ENCODE data around the gene OTULINL.
A peak's percentile ranks its signal among the peaks of the same experiment; 100 is the strongest.

OTULINL gene

DNA sequence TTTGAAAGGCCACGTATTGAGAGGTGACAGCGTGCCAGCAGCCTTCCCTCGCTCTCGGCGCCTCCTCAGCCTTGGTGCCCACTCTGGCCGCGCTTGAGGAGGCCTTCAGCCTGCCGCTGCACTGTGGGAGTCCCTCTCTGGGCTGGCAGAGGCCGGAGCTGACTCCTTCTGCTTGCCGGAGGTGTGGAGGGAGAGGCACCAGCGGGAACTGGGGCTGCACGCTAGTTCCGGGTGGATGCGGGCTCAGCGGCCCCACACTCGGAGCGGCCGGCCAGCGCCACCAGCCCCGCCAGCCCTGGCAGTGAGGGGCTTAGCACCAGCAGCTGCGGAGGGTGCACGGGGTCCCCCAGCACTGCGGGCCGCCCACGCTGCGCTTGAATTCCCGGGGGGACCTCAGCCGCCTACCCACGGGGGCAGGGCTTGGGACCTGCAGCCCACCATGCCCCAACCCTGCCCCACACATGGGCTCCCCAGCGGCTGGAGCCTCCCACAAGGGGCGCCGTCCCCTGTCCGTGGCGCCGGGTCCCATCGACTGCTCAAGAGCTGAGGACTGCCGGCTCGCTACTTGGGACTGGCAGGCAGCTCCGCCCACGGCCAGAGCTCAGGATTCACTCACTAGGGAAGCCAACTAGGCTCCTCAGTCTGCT is 4.4 kb upstream of the OTULINL start:
- DNase-seq = no peak

- no peak for DNase-seq
Measured at GRCh38 chr5:14577971-14578370, 3.6 kb upstream of the OTULINL start.

GRCh38 chr5:14579246-14579645 is 2.3 kb upstream of the OTULINL start:
- no peak for DNase-seq

GRCh38 chr5:14579731-14580397 is 1.7 kb upstream of the OTULINL start:
- DNase-seq = no peak

- DNase-seq = no peak
Measured at GRCh38 chr5:14580398-14581034, 1.1 kb upstream of the OTULINL start.

DNA sequence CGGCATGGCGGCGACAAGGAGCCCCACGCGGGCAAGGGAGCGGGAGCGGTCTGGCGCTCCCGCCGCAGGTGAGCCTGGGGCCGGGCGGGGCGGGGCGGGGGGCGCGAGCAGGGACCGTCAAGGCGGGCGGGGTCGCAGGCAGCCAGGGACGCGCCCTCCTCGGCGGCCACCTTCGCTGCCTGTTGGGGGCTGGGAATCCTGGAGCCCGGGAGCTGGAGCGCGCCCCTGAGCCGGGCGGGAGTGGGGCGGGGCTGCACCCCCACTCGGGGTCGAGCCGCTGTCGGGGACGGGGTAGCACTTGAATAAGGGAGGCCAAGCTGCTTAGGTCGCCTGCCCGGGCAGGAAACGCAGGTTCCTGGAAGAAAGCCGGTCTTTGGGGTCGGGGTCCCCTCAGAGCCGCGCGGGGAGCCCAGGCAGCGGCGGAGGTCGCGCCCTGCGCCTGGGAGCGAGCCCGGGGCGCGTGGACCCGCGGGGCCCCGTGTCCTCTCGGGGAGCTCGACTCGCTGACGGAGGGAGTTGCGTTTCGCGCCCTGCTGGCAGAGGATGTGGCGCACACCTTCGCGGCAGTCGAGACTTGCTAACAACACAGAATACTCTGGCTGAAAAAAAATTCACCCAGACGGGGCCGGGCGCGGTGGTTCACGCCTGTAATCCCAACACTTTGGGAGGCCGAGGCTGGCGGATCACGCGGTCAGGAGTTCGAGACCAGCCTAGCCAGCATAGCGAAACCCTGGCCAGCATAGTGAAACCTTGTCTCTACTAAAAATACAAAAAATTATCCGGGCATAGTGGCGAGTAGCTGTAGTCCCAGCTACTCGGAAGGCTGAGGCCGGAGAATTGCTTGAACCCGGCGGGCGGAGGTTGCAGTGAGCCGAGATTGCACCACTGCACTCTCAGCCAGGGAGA is 552 bp downstream of the OTULINL start:
- DNase-seq = peak; percentile 76 to 82

DNA sequence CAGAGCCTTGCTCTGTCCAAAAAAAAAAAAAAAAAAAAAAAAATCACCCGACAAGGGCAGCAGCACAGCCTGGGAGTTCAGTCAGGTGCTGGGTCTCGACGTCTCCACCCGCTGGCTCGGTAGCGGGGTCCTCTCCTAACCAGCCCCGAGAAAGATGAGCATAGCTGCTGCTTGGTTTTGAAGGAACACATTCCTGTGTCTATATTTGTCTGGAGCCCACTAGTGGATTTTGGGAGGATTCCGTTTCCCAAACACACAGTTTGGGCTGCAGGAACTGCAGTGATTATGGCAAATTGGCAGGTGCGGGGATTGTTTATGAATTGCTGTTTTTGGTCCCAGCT is 1.2 kb downstream of the OTULINL start:
- DNase-seq = no peak

- no peak for DNase-seq
Measured at GRCh38 chr5:14584848-14585247, 3.3 kb downstream of the OTULINL start.

DNA sequence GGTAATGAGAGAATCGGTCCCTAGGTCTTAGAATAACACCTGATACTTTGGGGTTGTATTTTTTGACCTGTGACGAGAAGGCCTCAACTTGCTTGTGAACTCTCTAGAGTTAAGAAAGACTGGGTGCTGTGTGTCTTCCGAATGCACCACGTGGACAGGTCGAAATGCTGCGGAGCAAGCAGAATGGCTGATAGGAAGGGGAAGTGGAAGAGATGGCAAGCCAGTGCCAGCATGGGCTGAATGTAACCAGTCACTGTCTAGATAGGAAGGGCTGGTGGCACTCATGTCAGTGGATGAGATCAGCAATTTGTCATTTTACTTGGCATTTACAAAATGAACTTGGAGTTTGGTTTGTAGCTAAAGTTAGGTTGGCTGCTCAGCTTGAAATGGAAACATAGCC is 5.6 kb downstream of the OTULINL start:
- DNase-seq = no peak

DNA sequence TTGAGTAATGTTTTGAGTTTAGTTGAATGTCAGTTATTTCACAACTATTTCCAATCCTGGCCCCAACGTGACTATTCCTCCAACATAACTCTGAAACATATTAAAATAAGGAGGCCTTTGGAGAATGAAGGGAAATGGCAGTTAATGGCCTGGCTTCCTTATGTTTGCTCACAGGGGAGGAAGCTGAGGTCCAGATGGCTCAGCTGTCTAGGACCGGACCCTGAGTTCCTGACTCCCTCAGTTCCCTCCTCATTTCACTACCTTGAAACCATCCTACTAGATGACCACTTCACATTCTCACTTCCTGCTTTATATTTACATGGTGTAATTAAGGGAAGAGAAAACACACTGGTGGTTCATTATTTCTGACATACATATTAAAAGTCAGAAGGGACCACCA is 6.6 kb downstream of the OTULINL start:
- DNase-seq = no peak

GRCh38 chr5:14588758-14589543 is 7.4 kb downstream of the OTULINL start:
- DNase-seq = no peak

DNA sequence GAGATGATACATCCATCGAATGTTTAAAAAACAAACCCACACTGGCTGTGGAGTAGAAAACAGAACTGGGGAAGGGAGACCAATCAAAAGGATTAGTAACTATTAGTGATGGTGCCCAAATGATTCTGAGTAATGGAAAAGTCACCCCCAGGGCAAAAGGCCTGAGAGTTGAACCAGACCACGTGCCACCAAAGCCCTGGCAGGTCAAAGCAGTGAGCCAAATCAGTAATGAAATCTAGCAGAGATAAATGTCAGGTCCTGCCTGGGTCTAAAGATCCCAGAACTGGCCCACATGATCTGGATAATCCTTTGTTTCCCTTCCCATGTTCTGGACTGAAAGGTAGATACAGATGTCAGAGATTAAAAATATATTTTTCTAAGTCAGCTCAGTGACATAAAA is 9.4 kb downstream of the OTULINL start:
- DNase-seq = no peak

GRCh38 chr5:14591548-14591947 is 10.0 kb downstream of the OTULINL start:
- DNase-seq = no peak

- no peak for DNase-seq
Measured at GRCh38 chr5:14593326-14594021, 11.9 kb downstream of the OTULINL start.

GRCh38 chr5:14594378-14595074 is 12.9 kb downstream of the OTULINL start:
- no peak for DNase-seq

- peak in 1 of 2 experiments; percentile 8 for DNase-seq
Measured at GRCh38 chr5:14595189-14595588, 13.6 kb downstream of the OTULINL start.

DNA sequence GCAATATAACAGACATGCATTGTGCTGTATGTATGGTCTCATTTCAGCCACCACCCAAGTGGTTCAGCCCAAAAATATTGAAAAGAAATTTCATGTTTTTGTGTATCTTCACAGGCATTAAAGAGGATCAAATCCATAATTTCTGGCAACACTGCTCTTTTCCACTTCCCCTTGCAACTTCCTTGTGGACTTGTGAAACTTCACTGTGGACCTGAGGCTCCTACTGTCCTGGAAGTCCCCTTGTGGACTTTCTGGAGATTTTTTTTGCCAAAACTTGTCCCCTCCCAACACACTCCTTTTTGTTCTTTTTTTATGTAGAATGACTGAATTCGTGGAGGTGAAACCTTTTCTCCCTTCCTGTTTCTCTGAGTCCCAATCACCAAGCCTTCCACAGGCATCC is 14.3 kb downstream of the OTULINL start:
- DNase-seq = no peak

DNA sequence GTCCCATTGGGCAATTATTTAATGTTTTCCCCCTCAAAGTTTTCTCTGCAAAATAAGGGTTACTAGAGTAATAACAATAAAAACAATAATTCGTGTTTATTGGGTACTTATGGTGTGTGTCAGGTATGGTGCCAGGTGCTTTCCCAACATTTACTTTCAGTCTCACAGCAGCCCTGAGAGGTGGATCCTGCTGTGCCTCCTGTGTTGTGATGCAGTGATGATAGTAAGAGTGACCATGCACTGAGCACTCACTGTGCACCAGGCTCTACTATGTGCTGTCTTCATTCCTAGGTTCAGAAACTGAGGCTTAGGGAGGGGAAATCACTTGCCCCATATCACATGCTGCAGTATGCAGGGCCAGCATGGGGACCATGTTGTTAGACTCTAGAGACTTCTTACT is 15.5 kb downstream of the OTULINL start:
- DNase-seq = no peak

DNA sequence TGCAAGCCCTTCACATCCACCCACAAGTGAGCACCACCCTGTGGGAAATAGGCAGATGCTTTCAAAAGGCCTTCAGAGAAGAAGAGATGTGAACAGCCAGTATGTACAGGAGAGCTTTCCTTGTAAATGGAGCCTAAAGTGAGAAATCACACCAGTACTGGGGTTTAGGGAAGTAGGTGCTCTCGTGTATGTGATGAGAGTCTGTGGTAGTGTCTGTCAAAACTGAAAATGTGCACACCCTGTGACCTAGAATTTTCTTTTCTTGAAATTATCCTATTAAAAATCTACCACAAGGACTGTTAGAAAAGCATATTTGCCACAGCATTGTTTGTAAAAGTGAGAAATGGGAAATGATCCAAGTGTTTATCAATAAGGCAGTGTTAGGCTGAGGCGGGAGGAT is 16.6 kb downstream of the OTULINL start:
- DNase-seq = no peak

DNA sequence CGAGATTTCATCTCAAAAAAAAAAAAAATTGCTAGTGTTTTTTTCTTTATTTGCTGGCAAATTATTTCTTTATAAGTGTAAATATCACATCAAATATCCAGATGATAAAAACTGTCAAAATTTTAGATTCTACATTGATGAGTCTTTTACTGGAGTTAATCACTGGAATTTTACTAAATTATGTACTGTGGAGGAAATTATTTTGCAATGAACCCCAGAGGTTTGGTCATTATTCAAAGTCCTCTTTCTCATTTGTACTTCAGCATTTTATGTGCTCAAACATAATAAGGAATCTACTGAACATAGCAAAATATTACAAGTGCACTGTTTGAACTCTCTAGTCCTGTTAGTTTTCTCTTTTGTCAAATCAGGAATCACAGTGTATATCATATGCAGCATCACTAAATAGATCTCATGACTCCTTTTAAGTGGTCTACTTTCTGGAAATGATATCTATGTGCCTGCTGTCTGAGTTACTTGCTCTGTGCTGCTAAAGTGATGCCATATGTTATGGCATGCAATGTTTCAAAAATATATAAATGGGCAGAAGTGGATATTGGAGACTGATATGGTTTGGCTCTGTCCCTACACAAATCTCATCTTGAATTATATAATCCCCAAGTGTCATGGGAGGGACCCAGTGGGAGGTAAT is 18.0 kb downstream of the OTULINL start:
- no peak for DNase-seq

DNA sequence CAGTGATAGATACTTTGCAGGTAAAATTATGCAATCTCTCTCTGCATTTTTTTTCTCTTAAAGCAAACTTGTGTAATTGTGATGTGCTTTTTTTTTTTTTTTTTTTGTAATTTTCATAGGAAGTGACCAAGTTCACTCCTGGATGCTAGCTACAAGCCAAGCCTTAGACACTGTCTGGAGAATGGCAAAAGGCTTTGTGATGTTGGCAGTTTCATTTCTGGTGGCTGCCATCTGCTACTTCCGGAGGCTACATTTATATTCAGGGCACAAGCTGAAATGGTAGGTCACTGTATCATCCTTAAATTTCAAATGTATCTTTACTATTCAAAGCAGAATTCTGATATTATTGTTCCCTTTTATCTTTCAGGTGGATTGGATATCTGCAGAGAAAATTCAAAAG is 19.3 kb downstream of the OTULINL start:
- DNase-seq = no peak

Data from activated CD4-positive, alpha-beta T cell treated with anti-CD3 and anti-CD28 coated beads, Interleukin-2, amount 50 U/mL, for 4 hours (primary cell).